Stomach (tissue), 4 donors: ENCODE results near the gene SYT2.

ENCODE experiments used
- CTCF ChIP-seq, 7 experiments: fragments of 450-650 bp in 4 of 7; fragments of 200-600 bp in 3 of 7; sonication (generic) in 3 of 7; IDR thresholded peaks; one replicate each; pipeline ENCODE4 v1.5.1; 2016 to 2019; ENCODE audit warnings: antibody characterized with exemption in 7 of 7, control low read depth in 2 of 7, mild to moderate bottlenecking in 1 of 7
- EP300 ChIP-seq: sonication (generic); formaldehyde crosslinking; IDR thresholded peaks from one replicate; pipeline ENCODE4 v1.6.1; 2017; ENCODE audit warnings: antibody characterized with exemption

- TF ChIP-seq CTCF (IDR thresholded peaks at IDR 0.05), result no peak
- TF ChIP-seq EP300, result no peak
Measured at GRCh38 chr1:202649553-202650392, 60.5 kb downstream of the SYT2 start.
